Central memory CD8-positive, alpha-beta T cell (primary cell): ENCODE data around the gene INTS1.
"Not testable (repeated sequence)": the region's sequence is repeated elsewhere in the genome, so short reads cannot be mapped to it uniquely, and the experiment has no call there.

Experiments used
- ATAC-seq: fragments of 150-1000 bp; cut with Tn5 transposase; replicated peaks from 2 replicates; pipeline ENCODE4 v1.10.0; 2022; ENCODE audit warnings: mild to moderate bottlenecking, moderate FRiP score, moderate number of reproducible peaks; ENCODE audit not compliant: poor library complexity, severe bottlenecking; ENCODE audit errors: extremely low read depth
- DNase-seq, 2 donors: peaks; one replicate each; pipeline ENCODE4 v3.0.0; 2021; ENCODE audit warnings: low spot score in 2 of 2
- H3K27ac Mint-ChIP-seq: one replicate; pipeline ENCODE4 v1.8.0; 2022; ENCODE audit warnings: low read depth, mild to moderate bottlenecking, moderate library complexity, mixed read lengths
- H3K27me3 Mint-ChIP-seq: one replicate; pipeline ENCODE4 v1.8.0; 2022; ENCODE audit warnings: mixed read lengths
- H3K36me3 Mint-ChIP-seq: one replicate; pipeline ENCODE4 v1.8.0; 2022; ENCODE audit warnings: mild to moderate bottlenecking, moderate library complexity, mixed read lengths; ENCODE audit not compliant: insufficient read depth
- H3K4me1 Mint-ChIP-seq: one replicate; pipeline ENCODE4 v1.8.0; 2022; ENCODE audit warnings: mixed read lengths
- H3K4me3 Mint-ChIP-seq: one replicate; pipeline ENCODE4 v1.8.0; 2022; ENCODE audit warnings: mild to moderate bottlenecking, moderate library complexity, mixed read lengths
- H3K9me3 Mint-ChIP-seq: one replicate; pipeline ENCODE4 v1.8.0; 2022; ENCODE audit warnings: mixed read lengths

The INTS1 gene

GRCh38 chr7:1519322-1519922, 15.2 kb upstream of the INTS1 start:
- not testable (repeated sequence) for ATAC-seq, H3K4me3 Mint-ChIP-seq

GRCh38 chr7:1516586-1517251, 12.5 kb upstream of the INTS1 start:
- DNase-seq (no peak), ATAC-seq (no peak)
- Mint-ChIP-seq H3K9me3 (peaks cover 6% of the 10 kb centered on the region), H3K4me1 (no peaks in the 10 kb centered on the region), H3K27ac (no peak overlapping the region), H3K36me3 (no peaks in the 10 kb centered on the region), H3K27me3 (peaks cover 15% of the 10 kb centered on the region), H3K4me3 (no peak overlapping the region)

More at GRCh38 chr7:1519322-1519922, 15.2 kb upstream of the INTS1 start:
- H3K27me3 Mint-ChIP-seq, result peaks cover 16% of the 10 kb centered on the region
- not testable (repeated sequence) for DNase-seq, H3K36me3 Mint-ChIP-seq, H3K27ac Mint-ChIP-seq, H3K9me3 Mint-ChIP-seq, H3K4me1 Mint-ChIP-seq

- not testable (repeated sequence) for H3K9me3 Mint-ChIP-seq, DNase-seq, H3K27ac Mint-ChIP-seq, H3K36me3 Mint-ChIP-seq, H3K4me3 Mint-ChIP-seq, ATAC-seq, H3K4me1 Mint-ChIP-seq
- peaks cover 22% of the 10 kb centered on the region for H3K27me3 Mint-ChIP-seq
Measured at GRCh38 chr7:1515509-1515967, 11.3 kb upstream of the INTS1 start.

GRCh38 chr7:1514995-1515401, 10.8 kb upstream of the INTS1 start:
- Mint-ChIP-seq H3K27me3 (peaks cover 22% of the 10 kb centered on the region), H3K4me3 (no peak overlapping the region), H3K4me1 (no peaks in the 10 kb centered on the region), H3K9me3 (peaks cover 6% of the 10 kb centered on the region), H3K36me3 (no peaks in the 10 kb centered on the region), H3K27ac (no peak overlapping the region)
- no peak for DNase-seq
- no peak for ATAC-seq

- no peak overlapping the region for H3K4me3 Mint-ChIP-seq
- H3K4me1 Mint-ChIP-seq, result no peaks in the 10 kb centered on the region
- H3K36me3 Mint-ChIP-seq, result no peaks in the 10 kb centered on the region
- no peak overlapping the region for H3K27ac Mint-ChIP-seq
- ATAC-seq, result no peak
- H3K9me3 Mint-ChIP-seq, result peaks cover 5% of the 10 kb centered on the region
- DNase-seq, result no peak
- H3K27me3 Mint-ChIP-seq, result peaks cover 20% of the 10 kb centered on the region
Measured at GRCh38 chr7:1514407-1514806, 10.2 kb upstream of the INTS1 start.

GRCh38 chr7:1513657-1514095, 9.5 kb upstream of the INTS1 start:
- peaks cover 16% of the 10 kb centered on the region for H3K27me3 Mint-ChIP-seq
- ATAC-seq (no peak), DNase-seq (no peak)
- no peaks in the 10 kb centered on the region for H3K9me3 Mint-ChIP-seq
- no peak overlapping the region for H3K27ac Mint-ChIP-seq
- H3K4me3 Mint-ChIP-seq, result no peak overlapping the region
- H3K36me3 Mint-ChIP-seq, result no peaks in the 10 kb centered on the region
- H3K4me1 Mint-ChIP-seq, result no peaks in the 10 kb centered on the region

GRCh38 chr7:1512781-1513656, 8.8 kb upstream of the INTS1 start:
- DNase-seq (no peak), ATAC-seq (peak; percentile 82)
- H3K9me3 Mint-ChIP-seq, result no peaks in the 10 kb centered on the region
- no peak overlapping the region for H3K27ac Mint-ChIP-seq
- peaks cover 23% of the 10 kb centered on the region for H3K27me3 Mint-ChIP-seq
- H3K4me3 Mint-ChIP-seq, result no peak overlapping the region
- H3K4me1 Mint-ChIP-seq, result no peaks in the 10 kb centered on the region
- no peaks in the 10 kb centered on the region for H3K36me3 Mint-ChIP-seq

GRCh38 chr7:1511444-1512422, 7.5 kb upstream of the INTS1 start:
- peaks cover 4% of the 10 kb centered on the region for H3K4me1 Mint-ChIP-seq
- H3K9me3 Mint-ChIP-seq, result no peaks in the 10 kb centered on the region
- H3K27ac Mint-ChIP-seq, result no peak overlapping the region

GRCh38 chr7:1510780-1511154, 6.6 kb upstream of the INTS1 start:
- Mint-ChIP-seq H3K4me1 (peaks cover 6% of the 10 kb centered on the region), H3K27ac (no peak overlapping the region), H3K4me3 (no peak overlapping the region), H3K36me3 (peaks cover 2% of the 10 kb centered on the region), H3K27me3 (peaks cover 34% of the 10 kb centered on the region), H3K9me3 (no peaks in the 10 kb centered on the region)
- ATAC-seq (no peak), DNase-seq (no peak)

More at GRCh38 chr7:1511444-1512422, 7.5 kb upstream of the INTS1 start:
- DNase-seq, result no peak
- Mint-ChIP-seq H3K4me3 (no peak overlapping the region), H3K36me3 (peaks cover under 1% of the 10 kb centered on the region), H3K27me3 (peaks cover 29% of the 10 kb centered on the region)
- ATAC-seq, result no peak

- Mint-ChIP-seq H3K4me1 (peaks cover 6% of the 10 kb centered on the region), H3K36me3 (peaks cover 4% of the 10 kb centered on the region), H3K4me3 (no peak overlapping the region), H3K9me3 (no peaks in the 10 kb centered on the region), H3K27me3 (peaks cover 34% of the 10 kb centered on the region), H3K27ac (no peak overlapping the region)
- no peak for ATAC-seq
- DNase-seq, result no peak
Measured at GRCh38 chr7:1509226-1509625, 5.0 kb upstream of the INTS1 start.

GRCh38 chr7:1508277-1508758, 4.1 kb upstream of the INTS1 start:
- H3K27ac Mint-ChIP-seq, result no peak overlapping the region
- peaks cover 9% of the 10 kb centered on the region for H3K4me1 Mint-ChIP-seq
- no peak for ATAC-seq
- no peak for DNase-seq
- no peak overlapping the region for H3K4me3 Mint-ChIP-seq
- H3K36me3 Mint-ChIP-seq, result peaks cover 5% of the 10 kb centered on the region
- peaks cover 34% of the 10 kb centered on the region for H3K27me3 Mint-ChIP-seq
- H3K9me3 Mint-ChIP-seq, result no peaks in the 10 kb centered on the region
